Measurements from ENCODE around the gene ZNF84. TPM values are rescaled to one million over a fixed set of nuclear protein-coding genes. Genes with fewer than 3 reads are reported as not detected.

ZNF84 gene
- total RNA-seq (10 to 100 TPM; 58.3 to 60.3 TPM), polyA plus RNA-seq (10 to 100 TPM; 16.9 to 19.0 (median 18.2) TPM), total RNA-seq (55.6 to 126 (median 75.9) reads per million in 6 experiments)

DNA sequence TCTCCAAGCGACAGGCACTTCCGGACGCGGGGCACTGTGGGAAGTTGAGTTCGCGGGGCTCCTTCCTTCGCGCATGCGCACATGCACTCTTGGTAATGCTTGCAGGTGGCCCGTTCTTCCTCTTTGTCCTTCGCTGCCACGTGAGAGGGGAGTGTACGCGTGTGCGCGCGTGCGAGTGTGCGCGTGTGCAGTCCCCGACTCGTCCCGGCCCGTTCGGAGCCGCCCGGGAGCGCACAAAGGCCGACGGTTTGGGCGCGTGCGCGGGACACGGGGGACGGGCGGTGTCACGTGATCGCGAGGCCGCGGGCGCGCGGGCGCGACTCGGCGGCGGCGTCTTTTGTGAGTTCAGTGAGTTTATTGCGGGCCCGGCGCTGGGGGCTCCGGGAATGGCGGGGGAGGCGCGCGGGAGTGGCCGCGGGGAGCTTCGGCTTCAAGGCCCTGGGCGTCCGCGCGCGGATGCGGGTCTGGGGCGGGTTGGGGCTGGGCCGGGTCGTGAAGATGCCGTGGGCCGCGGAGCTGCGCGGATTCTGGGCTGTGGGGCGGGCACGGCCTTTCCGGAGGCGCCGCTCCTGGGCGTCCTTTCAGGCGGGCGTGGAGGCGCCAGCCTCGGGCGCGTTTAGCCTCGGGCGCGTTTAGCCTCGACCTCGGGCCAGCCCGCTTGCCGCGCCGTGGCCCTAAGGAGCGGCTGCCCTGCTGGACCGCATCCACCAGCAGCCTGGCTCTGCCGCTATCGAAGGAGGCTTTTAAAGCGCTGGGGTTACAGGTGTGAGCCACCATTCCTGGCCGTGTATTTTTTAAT lies at the start of gene ZNF84:
ZNF84 (plus strand) TSS at position 303 of the 799 bp plus-strand sequence. CDS start 3,959 bp downstream, outside the sequence.
- POLR2A ChIA-PET: interaction anchor here (0.5 to 2.8 kb wide), 9 partner anchors 21 to 201 kb away, joined by 3 to 15 read pairs (median 5); partner anchors contain the start of genes ZNF10, ZNF140, ZNF26 and ZNF605
- DNase-seq (peak; percentile 93 to 99 (median 97)), ATAC-seq (peak; percentile 94 to 95)
- peak within 1 kb of the TSS; percentile 92 to 98 (median 95) for H3K27ac Mint-ChIP-seq
- peaks cover 29 to 58% (median 39%) of the 10 kb centered on the region in 3 donors for H3K36me3 Mint-ChIP-seq
- peaks cover 0 to 22% (median 8%) of the 10 kb centered on the region in 4 donors for H3K4me1 Mint-ChIP-seq
- H3K4me3 Mint-ChIP-seq: peak within 1 kb of the TSS; percentile 86 to 96 (median 94)
- H3K27me3 Mint-ChIP-seq: peaks cover 0 to 5% (median 2%) of the 10 kb centered on the region in 5 donors
- peaks cover 7 to 80% (median 42%) of the 10 kb centered on the region in 9 donors for H3K9me3 Mint-ChIP-seq

DNA sequence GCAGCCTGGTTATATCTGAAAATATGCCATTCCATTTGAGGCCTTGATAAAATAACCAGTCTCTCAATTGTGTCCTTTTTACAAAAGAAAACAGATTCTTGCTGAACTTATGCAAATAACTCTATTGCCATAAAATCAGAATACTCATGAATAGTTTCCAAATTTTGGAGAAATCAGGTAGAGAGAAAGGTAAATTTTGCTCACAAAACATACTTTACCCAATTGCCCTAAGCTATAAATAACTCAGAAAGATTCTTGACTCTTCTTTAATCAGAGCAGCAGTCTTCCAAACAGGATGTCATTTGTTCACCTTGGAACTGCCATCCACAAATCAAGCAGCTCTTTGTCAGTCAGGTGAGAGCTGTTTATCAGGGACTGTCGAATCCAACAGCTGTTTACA lies 38.6 kb upstream of the ZNF84 start:
- H3K9me3 Mint-ChIP-seq: peaks cover 11 to 98% (median 35%) of the 10 kb centered on the region in 9 donors
- peaks cover 0 to 15% (median 9%) of the 10 kb centered on the region in 4 donors for H3K4me1 Mint-ChIP-seq
- no peaks in the 10 kb centered on the region for H3K27me3 Mint-ChIP-seq
- POLR2A ChIA-PET: no interaction called here
- peaks cover 48 to 92% (median 72%) of the 10 kb centered on the region in 3 donors for H3K36me3 Mint-ChIP-seq
- H3K27ac Mint-ChIP-seq: no peak overlapping the region
- ATAC-seq (no peak), DNase-seq (no peak)
- H3K4me3 Mint-ChIP-seq: no peak overlapping the region

DNA sequence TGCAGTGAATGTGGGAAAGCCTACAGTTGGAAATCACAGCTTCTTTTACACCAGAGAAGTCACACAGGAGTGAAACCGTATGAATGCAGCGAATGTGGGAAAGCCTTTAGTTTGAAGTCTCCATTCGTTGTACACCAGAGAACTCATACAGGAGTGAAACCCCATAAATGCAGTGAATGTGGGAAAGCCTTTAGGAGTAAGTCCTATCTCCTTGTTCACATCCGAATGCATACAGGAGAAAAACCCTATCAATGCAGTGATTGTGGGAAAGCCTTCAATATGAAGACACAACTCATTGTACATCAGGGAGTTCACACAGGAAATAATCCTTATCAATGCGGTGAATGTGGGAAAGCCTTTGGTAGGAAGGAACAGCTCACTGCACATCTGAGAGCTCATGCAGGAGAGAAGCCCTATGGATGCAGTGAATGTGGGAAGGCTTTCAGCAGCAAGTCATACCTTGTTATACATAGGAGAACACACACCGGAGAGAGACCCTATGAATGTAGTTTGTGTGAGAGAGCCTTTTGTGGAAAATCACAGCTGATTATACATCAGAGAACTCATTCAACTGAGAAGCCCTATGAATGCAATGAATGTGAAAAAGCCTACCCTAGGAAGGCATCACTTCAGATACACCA lies 26.5 kb upstream of the ZNF84 start:
- H3K27me3 Mint-ChIP-seq: no peaks in the 10 kb centered on the region
- H3K36me3 Mint-ChIP-seq: peaks cover 55 to 95% (median 93%) of the 10 kb centered on the region in 3 donors
- POLR2A ChIA-PET: interaction anchor here (1.5 kb wide), 1 partner anchor 25 kb away, joined by 3 read pairs; the partner anchor contains the start of gene ZNF26
- DNase-seq (peak in 2 of 10 donors; percentile 9 to 18), ATAC-seq (no peak)
- H3K4me3 Mint-ChIP-seq: peak overlapping the region in 3 of 10 donors; percentile 20 to 48 (median 32)
- peak overlapping the region in 2 of 10 donors; percentile 29 to 59 for H3K27ac Mint-ChIP-seq
- H3K4me1 Mint-ChIP-seq: peaks cover 0 to 5% (median under 1%) of the 10 kb centered on the region in 4 donors
- peaks cover 0 to 98% (median 41%) of the 10 kb centered on the region in 9 donors for H3K9me3 Mint-ChIP-seq

DNA sequence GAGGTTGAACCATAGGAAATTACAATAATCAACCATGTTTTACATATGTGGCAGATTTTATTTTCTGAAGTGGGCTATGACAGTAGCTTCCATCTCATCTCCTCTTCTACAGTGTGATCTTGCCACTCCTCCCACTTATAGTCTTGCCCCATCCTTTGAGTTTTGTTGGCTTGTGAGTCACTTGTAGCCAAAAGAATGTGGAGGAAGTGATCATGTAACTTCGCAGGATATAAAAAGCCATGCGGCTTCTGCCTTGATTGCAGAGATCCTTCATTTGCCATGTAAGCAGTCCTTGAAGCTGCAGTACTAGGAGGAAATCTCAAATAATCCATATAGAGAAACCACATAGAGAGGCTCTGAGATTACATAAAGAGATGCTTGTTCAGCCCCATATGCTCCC lies 13.7 kb upstream of the ZNF84 start:
- no peak for DNase-seq
- H3K4me1 Mint-ChIP-seq: no peaks in the 10 kb centered on the region
- no peak overlapping the region for H3K4me3 Mint-ChIP-seq
- H3K27me3 Mint-ChIP-seq: no peaks in the 10 kb centered on the region
- ATAC-seq: no peak
- no peak overlapping the region for H3K27ac Mint-ChIP-seq
- POLR2A ChIA-PET: no interaction called here
- H3K36me3 Mint-ChIP-seq: peaks cover 5 to 57% (median 38%) of the 10 kb centered on the region in 3 donors
- peaks cover 17 to 92% (median 56%) of the 10 kb centered on the region in 9 donors for H3K9me3 Mint-ChIP-seq

DNA sequence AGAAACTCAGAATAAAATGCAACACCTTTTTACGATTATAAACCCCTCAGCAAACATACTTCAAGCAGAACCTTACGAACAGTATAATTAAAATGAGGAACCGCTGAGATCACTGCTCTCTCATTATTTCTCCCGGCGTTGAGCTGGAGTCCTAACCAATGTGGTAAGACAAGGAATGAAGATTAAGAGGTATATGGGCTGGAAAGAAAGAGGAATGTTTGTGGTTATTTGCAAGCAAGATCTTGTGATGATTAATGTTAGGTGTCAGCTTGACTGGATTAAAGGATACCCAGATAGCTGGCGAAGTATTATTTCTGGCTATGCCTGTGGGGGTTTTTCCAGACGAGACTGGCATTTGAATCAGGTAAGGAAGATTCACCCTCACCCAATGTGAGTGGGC lies 10.3 kb upstream of the ZNF84 start:
- H3K4me3 Mint-ChIP-seq: no peak overlapping the region
- H3K27ac Mint-ChIP-seq: no peak overlapping the region
- H3K36me3 Mint-ChIP-seq: peaks cover 0 to 38% (median 18%) of the 10 kb centered on the region in 3 donors
- DNase-seq (no peak), ATAC-seq (no peak)
- H3K27me3 Mint-ChIP-seq: no peaks in the 10 kb centered on the region
- POLR2A ChIA-PET: interaction anchor here (0.7 kb wide), 1 partner anchor 111 kb away, joined by 5 read pairs; no protein-coding TSS in a partner anchor
- no peaks in the 10 kb centered on the region for H3K4me1 Mint-ChIP-seq
- peaks cover 11 to 86% (median 42%) of the 10 kb centered on the region in 9 donors for H3K9me3 Mint-ChIP-seq

DNA sequence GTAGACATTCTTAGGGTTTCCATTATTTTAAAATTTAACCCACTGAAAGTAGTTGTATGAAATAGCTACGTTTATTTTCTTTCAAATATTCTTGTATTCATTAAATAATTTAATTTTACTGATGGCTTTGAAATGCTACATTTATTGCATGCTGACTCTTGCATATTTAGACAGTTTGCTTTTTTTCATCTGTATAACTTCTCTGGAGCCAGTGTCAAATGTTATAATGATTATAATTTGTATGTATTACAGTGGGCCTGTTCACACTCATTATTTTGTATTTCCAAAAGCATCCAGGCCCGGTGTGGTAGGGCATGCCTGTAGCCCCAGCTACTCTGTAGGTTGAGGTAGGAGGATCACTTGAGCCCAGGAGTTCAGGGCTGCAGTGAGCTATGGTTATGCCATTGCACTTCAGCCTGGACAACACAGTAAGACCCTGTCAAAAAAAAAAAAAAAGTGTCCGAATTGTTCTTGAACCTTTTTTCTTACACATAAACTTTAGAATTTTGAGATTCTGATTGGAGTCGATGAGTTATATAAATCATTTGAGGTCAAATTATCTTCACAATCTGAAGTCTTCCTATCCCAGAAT lies 905 bp downstream of the ZNF84 start:
- peaks cover 0 to 5% (median 2%) of the 10 kb centered on the region in 5 donors for H3K27me3 Mint-ChIP-seq
- DNase-seq (no peak), ATAC-seq (no peak)
- peaks cover 0 to 22% (median 8%) of the 10 kb centered on the region in 4 donors for H3K4me1 Mint-ChIP-seq
- peak overlapping the region; percentile 68 to 98 (median 95) for H3K27ac Mint-ChIP-seq
- H3K9me3 Mint-ChIP-seq: peaks cover 7 to 85% (median 45%) of the 10 kb centered on the region in 9 donors
- POLR2A ChIA-PET: interaction anchor here (0.6 to 2.8 kb wide), 12 partner anchors 12 to 271 kb away, joined by 3 to 15 read pairs (median 4); partner anchors contain the start of genes ZNF10, ZNF140, ZNF26 and ZNF605
- H3K36me3 Mint-ChIP-seq: peaks cover 37 to 61% (median 46%) of the 10 kb centered on the region in 3 donors
- peak overlapping the region; percentile 86 to 96 (median 94) for H3K4me3 Mint-ChIP-seq

DNA sequence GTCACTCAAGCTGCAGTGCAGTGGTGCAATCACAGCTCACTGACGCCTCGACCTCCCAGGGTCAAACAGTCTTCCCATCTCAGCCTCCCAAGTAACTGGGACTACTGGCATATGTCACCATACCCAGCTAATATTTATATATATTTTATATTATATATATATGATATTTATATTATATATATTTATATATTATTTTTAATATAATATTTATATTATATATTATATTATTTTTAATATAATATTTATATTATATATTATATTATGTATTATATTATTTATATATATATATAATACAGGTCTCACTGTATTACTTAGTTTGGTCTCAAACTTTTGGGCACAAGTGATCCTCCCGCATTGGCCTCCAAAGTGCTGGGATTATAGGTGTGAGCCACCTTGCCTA lies 9.4 kb downstream of the ZNF84 start:
- Mint-ChIP-seq H3K9me3 (peaks cover 12 to 98% (median 54%) of the 10 kb centered on the region in 9 donors), H3K4me3 (no peak overlapping the region)
- POLR2A ChIA-PET: interaction anchor here (0.6 to 0.7 kb wide), 2 partner anchors 32 to 33 kb away, joined by 4 to 5 read pairs; no protein-coding TSS in a partner anchor

DNA sequence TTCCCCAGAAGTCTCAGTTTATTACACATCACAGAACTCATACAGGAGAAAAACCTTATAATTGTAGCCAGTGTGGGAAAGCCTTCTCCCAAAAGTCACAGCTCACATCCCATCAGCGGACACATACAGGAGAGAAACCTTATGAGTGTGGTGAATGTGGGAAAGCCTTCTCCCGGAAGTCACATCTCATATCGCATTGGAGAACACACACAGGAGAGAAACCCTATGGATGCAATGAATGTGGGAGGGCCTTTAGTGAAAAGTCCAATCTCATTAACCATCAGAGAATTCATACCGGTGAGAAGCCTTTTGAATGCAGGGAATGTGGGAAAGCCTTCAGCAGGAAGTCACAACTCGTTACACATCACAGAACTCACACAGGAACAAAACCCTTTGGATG lies 20.1 kb downstream of the ZNF84 start:
- Mint-ChIP-seq H3K4me3 (peak overlapping the region in 2 of 10 donors; percentile 56 to 65), H3K4me1 (no peaks in the 10 kb centered on the region), H3K9me3 (peaks cover 8 to 95% (median 36%) of the 10 kb centered on the region in 9 donors), H3K36me3 (peaks cover 37 to 75% (median 51%) of the 10 kb centered on the region in 3 donors), H3K27ac (peak overlapping the region in 4 of 10 donors; percentile 8 to 79 (median 36)), H3K27me3 (no peaks in the 10 kb centered on the region)
- peak in 2 of 10 donors; percentile 7 to 17 for DNase-seq
- no peak for ATAC-seq
- POLR2A ChIA-PET: interaction anchor here (0.5 kb wide), 1 partner anchor 145 kb away, joined by 4 read pairs; no protein-coding TSS in a partner anchor

More for the DNA sequence above, 9.4 kb downstream of the ZNF84 start:
- DNase-seq (no peak), ATAC-seq (no peak)
- Mint-ChIP-seq H3K27me3 (no peaks in the 10 kb centered on the region), H3K4me1 (no peaks in the 10 kb centered on the region), H3K27ac (no peak overlapping the region), H3K36me3 (peaks cover 69 to 96% (median 94%) of the 10 kb centered on the region in 3 donors)

DNA sequence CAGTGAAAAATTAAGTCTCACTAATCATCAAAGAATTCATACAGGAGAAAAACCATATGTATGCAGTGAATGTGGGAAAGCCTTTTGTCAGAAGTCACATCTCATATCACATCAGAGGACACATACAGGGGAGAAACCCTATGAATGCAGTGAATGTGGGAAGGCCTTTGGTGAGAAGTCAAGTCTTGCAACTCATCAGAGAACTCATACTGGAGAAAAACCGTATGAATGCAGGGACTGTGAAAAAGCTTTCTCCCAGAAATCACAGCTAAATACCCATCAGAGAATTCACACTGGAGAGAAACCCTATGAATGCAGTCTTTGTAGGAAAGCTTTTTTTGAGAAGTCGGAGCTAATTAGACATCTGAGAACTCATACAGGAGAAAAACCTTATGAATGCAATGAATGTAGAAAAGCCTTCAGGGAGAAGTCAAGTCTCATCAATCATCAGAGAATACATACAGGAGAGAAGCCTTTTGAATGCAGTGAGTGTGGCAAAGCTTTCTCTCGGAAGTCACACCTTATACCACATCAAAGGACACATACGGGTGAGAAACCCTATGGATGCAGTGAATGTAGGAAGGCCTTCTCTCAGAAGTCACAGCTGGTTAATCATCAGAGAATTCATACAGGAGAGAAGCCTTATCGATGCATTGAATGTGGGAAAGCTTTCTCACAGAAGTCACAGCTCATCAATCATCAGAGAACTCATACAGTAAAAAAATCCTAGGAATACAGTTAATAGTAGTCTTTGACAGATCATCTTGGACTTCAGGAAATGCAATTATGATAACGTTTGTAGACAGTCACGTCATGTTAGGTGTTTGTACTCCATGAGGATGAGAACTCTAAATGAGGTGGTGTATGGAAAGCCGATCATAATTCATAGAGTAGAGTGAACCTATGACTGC lies 21.1 kb downstream of the ZNF84 start:
- H3K36me3 Mint-ChIP-seq: peaks cover 27 to 75% (median 50%) of the 10 kb centered on the region in 3 donors
- no peak for ATAC-seq
- H3K9me3 Mint-ChIP-seq: peaks cover 3 to 95% (median 37%) of the 10 kb centered on the region in 9 donors
- H3K4me1 Mint-ChIP-seq: no peaks in the 10 kb centered on the region
- peak in 1 of 10 donors; percentile 15 for DNase-seq
- H3K4me3 Mint-ChIP-seq: peak overlapping the region in 2 of 10 donors; percentile 4 to 39
- POLR2A ChIA-PET: interaction anchor here (0.6 to 1.7 kb wide), 5 partner anchors 21 to 145 kb away, joined by 3 to 6 read pairs (median 4); partner anchors contain the start of genes ZNF26 and ZNF84
- H3K27me3 Mint-ChIP-seq: no peaks in the 10 kb centered on the region
- peak overlapping the region in 3 of 10 donors; percentile 10 to 79 (median 44) for H3K27ac Mint-ChIP-seq

DNA sequence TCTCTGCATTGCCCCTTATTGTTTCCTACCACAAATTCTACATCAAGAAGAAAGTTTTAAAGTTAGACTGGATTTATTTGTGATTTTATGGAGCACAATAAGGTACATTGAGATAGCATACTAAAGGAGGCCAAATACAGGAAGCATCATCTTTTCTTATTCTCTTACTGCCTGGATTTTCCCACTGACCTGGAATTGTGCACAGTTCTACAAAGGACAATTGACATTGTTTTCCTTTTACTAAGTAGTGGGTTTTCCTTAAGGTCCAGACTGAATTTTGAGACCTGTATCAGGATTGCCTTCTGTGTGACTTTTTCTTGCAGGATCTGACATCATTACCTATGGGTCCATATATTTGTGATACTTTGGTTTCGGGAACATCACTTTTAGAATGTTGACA lies 24.6 kb downstream of the ZNF84 start:
- Mint-ChIP-seq H3K4me1 (no peaks in the 10 kb centered on the region), H3K9me3 (peaks cover 0 to 98% (median 30%) of the 10 kb centered on the region in 9 donors), H3K27ac (no peak overlapping the region), H3K4me3 (no peak overlapping the region), H3K36me3 (peaks cover 6 to 77% (median 46%) of the 10 kb centered on the region in 3 donors), H3K27me3 (no peaks in the 10 kb centered on the region)
- ATAC-seq: no peak
- POLR2A ChIA-PET: no interaction called here
- DNase-seq: no peak

DNA sequence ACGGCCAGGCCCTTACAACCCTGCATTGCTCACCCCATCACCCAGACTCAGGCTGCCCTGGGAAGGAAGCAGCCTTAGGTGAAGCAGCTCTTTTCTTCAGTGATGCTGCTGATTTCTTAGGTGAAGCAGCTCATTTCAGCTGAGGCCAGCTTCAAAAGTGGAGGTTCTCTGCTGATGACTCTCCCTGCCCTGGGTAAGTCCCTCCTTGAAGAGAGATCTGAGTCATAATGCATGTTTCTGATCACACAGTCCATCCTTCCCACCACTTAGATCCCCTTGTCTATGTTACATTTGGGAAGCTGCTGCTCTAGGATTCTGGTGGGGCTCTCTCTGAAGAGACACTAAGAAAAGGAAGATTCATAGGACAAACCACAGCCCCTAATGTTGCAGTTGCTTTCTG lies 26.2 kb downstream of the ZNF84 start:
- POLR2A ChIA-PET: no interaction called here
- peaks cover 0 to 70% (median 41%) of the 10 kb centered on the region in 3 donors for H3K36me3 Mint-ChIP-seq

More for the DNA sequence above, 26.2 kb downstream of the ZNF84 start:
- no peak for DNase-seq
- Mint-ChIP-seq H3K4me1 (no peaks in the 10 kb centered on the region), H3K27ac (no peak overlapping the region), H3K4me3 (no peak overlapping the region), H3K9me3 (peaks cover 0 to 98% (median 25%) of the 10 kb centered on the region in 9 donors), H3K27me3 (no peaks in the 10 kb centered on the region)
- ATAC-seq: no peak

All from naive thymus-derived CD8-positive, alpha-beta T cell (primary cell).